ENCODE results near the gene CAD. TPM values are rescaled to one million over a fixed set of nuclear protein-coding genes. Genes with fewer than 3 reads are reported as not detected.

CAD gene
- total RNA-seq, 4 donors from 2014 or later, result 17.6 to 34.5 (median 22.0) TPM

GRCh38 chr2:27236136-27236535 is 19.0 kb downstream of the CAD start:
- H3K9me3 ChIP-seq, result no peaks in the 10 kb centered on the region
- no peak overlapping the region for H3K27ac ChIP-seq
- no peak overlapping the region for H3K4me3 ChIP-seq
- H3K36me3 ChIP-seq, result peaks cover 79 to 100% (median 85%) of the 10 kb centered on the region in 3 donors
- H3K27me3 ChIP-seq, result no peaks in the 10 kb centered on the region
- WGBS, 2 donors, result 94% methylated on average over 12 of the region's 12 CpGs; no CpG with 5 or more reads in 1 of the 2 donors
- intact Hi-C loops (cut with DNase I), result no loop called here
- no peaks in the 10 kb centered on the region for H3K4me1 ChIP-seq
- DNase-seq, result no peak
- no peak for TF ChIP-seq POLR2A (IDR thresholded peaks at IDR 0.05)
- no peak for TF ChIP-seq CTCF (IDR thresholded peaks at IDR 0.05)

- no peaks in the 10 kb centered on the region for H3K27me3 ChIP-seq
- H3K36me3 ChIP-seq, result peaks cover 80 to 100% (median 85%) of the 10 kb centered on the region in 3 donors
- intact Hi-C loops (cut with DNase I), result no loop called here
- DNase-seq, result no peak
- 90 to 92% methylated on average over 2 of the region's 3 CpGs for WGBS, 2 donors
- TF ChIP-seq CTCF (IDR thresholded peaks at IDR 0.05) (no peak), POLR2A (IDR thresholded peaks at IDR 0.05) (no peak)
- no peak overlapping the region for H3K4me3 ChIP-seq
- H3K9me3 ChIP-seq, result no peaks in the 10 kb centered on the region
- no peaks in the 10 kb centered on the region for H3K4me1 ChIP-seq
- no peak overlapping the region for H3K27ac ChIP-seq
Measured at GRCh38 chr2:27236626-27237025, 19.5 kb downstream of the CAD start.

GRCh38 chr2:27237341-27237945 is 20.3 kb downstream of the CAD start:
- TF ChIP-seq CTCF (IDR thresholded peaks at IDR 0.05), result no peak
- no peak for TF ChIP-seq POLR2A (IDR thresholded peaks at IDR 0.05)
- DNase-seq, result no peak

GRCh38 chr2:27238976-27239375 is 21.8 kb downstream of the CAD start:
- H3K27ac ChIP-seq, result no peak overlapping the region
- no peaks in the 10 kb centered on the region for H3K27me3 ChIP-seq
- 89% methylated on average over 5 of the region's 8 CpGs; no CpG with 5 or more reads in 1 of the 2 donors for WGBS, 2 donors
- no peaks in the 10 kb centered on the region for H3K4me1 ChIP-seq
- intact Hi-C loops (cut with DNase I), result no loop called here
- H3K9me3 ChIP-seq, result no peaks in the 10 kb centered on the region
- DNase-seq, result no peak
- TF ChIP-seq POLR2A (IDR thresholded peaks at IDR 0.05) (no peak), CTCF (IDR thresholded peaks at IDR 0.05) (no peak)
- peaks cover 70 to 100% (median 84%) of the 10 kb centered on the region in 3 donors for H3K36me3 ChIP-seq
- H3K4me3 ChIP-seq, result no peak overlapping the region

More at GRCh38 chr2:27237341-27237945, 20.3 kb downstream of the CAD start:
- WGBS, 2 donors, result 94% methylated on average over 3 of the region's 15 CpGs; no CpG with 5 or more reads in 1 of the 2 donors
- H3K36me3 ChIP-seq, result peaks cover 79 to 100% (median 85%) of the 10 kb centered on the region in 3 donors
- intact Hi-C loops (cut with DNase I), result no loop called here
- no peak overlapping the region for H3K4me3 ChIP-seq
- H3K27ac ChIP-seq, result no peak overlapping the region
- H3K9me3 ChIP-seq, result no peaks in the 10 kb centered on the region
- no peaks in the 10 kb centered on the region for H3K4me1 ChIP-seq
- H3K27me3 ChIP-seq, result no peaks in the 10 kb centered on the region

- no peaks in the 10 kb centered on the region for H3K27me3 ChIP-seq
- no peak for DNase-seq
- intact Hi-C loops (cut with DNase I), result no loop called here
- WGBS, 2 donors, result 47 to 82% methylated on average over 4 to 8 of the region's 9 CpGs
- TF ChIP-seq CTCF (IDR thresholded peaks at IDR 0.05) (no peak), POLR2A (IDR thresholded peaks at IDR 0.05) (no peak)
- H3K36me3 ChIP-seq, result peaks cover 56 to 98% (median 76%) of the 10 kb centered on the region in 3 donors
- H3K27ac ChIP-seq, result no peak overlapping the region
- no peaks in the 10 kb centered on the region for H3K4me1 ChIP-seq
- H3K4me3 ChIP-seq, result no peak overlapping the region
- no peaks in the 10 kb centered on the region for H3K9me3 ChIP-seq
Measured at GRCh38 chr2:27240406-27240805, 23.2 kb downstream of the CAD start.

Measured in esophagus squamous epithelium (tissue), 5 donors.